GM12878 (cell line): Measurements from ENCODE around the gene FBXW8. TPM values are rescaled to one million over a fixed set of nuclear protein-coding genes. Genes with fewer than 3 reads are reported as not detected.

Experiments
- ATAC-seq: fragments of 200-7000 bp; cut with Tn5 transposase; 3 replicates; pipeline ENCODE4 v1.9.1; 2020; ENCODE audit warnings: mild to moderate bottlenecking, moderate library complexity
- BruUV-seq: library from RNA; stranded (reverse); fragments of 400-500 nt; replicated peaks from 2 replicates; lab custom pipeline; 2021; lab: Mats Ljungman, UMichigan
- CTCF ChIA-PET: fragments of 300-600 bp; sonication (Branson Sonifier 250); formaldehyde crosslinking; extraction: SDS; loops from one replicate; lab custom pipeline; 2021; ENCODE audit warnings: inconsistent platforms; lab: Yijun Ruan, JAX
- POLR2A ChIA-PET: fragments of 350-600 bp; formaldehyde crosslinking; extraction: SDS; loops from one replicate; lab custom pipeline; 2021; ENCODE audit warnings: inconsistent platforms; lab: Charles Lee
- RAD21 ChIA-PET: fragments of 300-600 bp; sonication (Branson Sonifier 250); formaldehyde crosslinking; loops from one replicate; lab custom pipeline; 2023; ENCODE audit warnings: antibody characterized with exemption; ENCODE audit not compliant: unreplicated experiment; lab: Charles Lee
- SMC1A ChIA-PET: fragments of 300-600 bp; sonication (Branson Sonifier 250); formaldehyde crosslinking; loops from one replicate; lab custom pipeline; 2023; ENCODE audit not compliant: unreplicated experiment, uncharacterized antibody; lab: Charles Lee
- DNase-seq: peaks from one replicate; pipeline ENCODE4 v3.0.0-alpha.2; 2011; ENCODE audit warnings: low read depth, low spot score
- FAIRE-seq: peaks from 3 replicates; lab custom pipeline; 2011; peaks lifted over from hg19 to GRCh38; lab: Jason Lieb, UNC
- H2AFZ ChIP-seq: 2 replicates; pipeline ENCODE4 v1.6.0; 2011; ENCODE audit warnings: low read depth, low read length, control low read depth; ENCODE audit not compliant: control insufficient read depth
- H3K27ac ChIP-seq: 2 replicates; pipeline ENCODE4 v1.5.1; 2011; ENCODE audit warnings: control low read depth; ENCODE audit not compliant: control insufficient read depth, insufficient read depth
- H3K27me3 ChIP-seq, 2 experiments: replicated peaks in 1 of 2; 2 replicates each; pipeline versions ENCODE4 v1.6.0 to v1.6.1; 2011; ENCODE audit warnings: low read length in 1 of 2; ENCODE audit not compliant: control insufficient read depth in 2 of 2, insufficient read depth in 2 of 2
- H3K36me3 ChIP-seq, 2 experiments: 2 replicates each; pipeline ENCODE4 v1.5.1; 2011; ENCODE audit warnings: low read length in 1 of 2; ENCODE audit not compliant: control insufficient read depth in 2 of 2, insufficient read depth in 2 of 2
- H3K4me1 ChIP-seq: 2 replicates; pipeline ENCODE4 v1.6.1; 2011; ENCODE audit warnings: mild to moderate bottlenecking, low read length, moderate library complexity, mixed read lengths; ENCODE audit not compliant: control insufficient read depth, insufficient read depth
- H3K4me2 ChIP-seq: 2 replicates; pipeline ENCODE4 v1.6.0; 2011; ENCODE audit warnings: control low read depth; ENCODE audit not compliant: control insufficient read depth, insufficient read depth
- H3K4me3 ChIP-seq: fragments of 200-600 bp; sonication (generic); 2 replicates; pipeline ENCODE4 v1.5.1; 2016
- H3K79me2 ChIP-seq: 2 replicates; pipeline ENCODE4 v1.6.0; 2011; ENCODE audit warnings: low read length; ENCODE audit not compliant: control insufficient read depth, insufficient read depth
- H3K9ac ChIP-seq: 2 replicates; pipeline ENCODE4 v1.8.0; 2011; ENCODE audit warnings: low read length, control low read depth, mixed read lengths; ENCODE audit not compliant: control insufficient read depth, insufficient read depth
- H3K9me3 ChIP-seq: replicated peaks from 3 replicates; pipeline ENCODE4 v1.5.1; 2011; ENCODE audit warnings: mild to moderate bottlenecking, low read length; ENCODE audit not compliant: control insufficient read depth, insufficient read depth
- H4K20me1 ChIP-seq: 2 replicates; pipeline ENCODE4 v1.6.0; 2011; ENCODE audit not compliant: control insufficient read depth, insufficient read depth
- ESRRA ChIP-seq: IDR thresholded peaks from 2 replicates; pipeline ENCODE4 v1.6.1; 2012; ENCODE audit warnings: mild to moderate bottlenecking, low read length, improper control_type of control experiment
- PAX5 ChIP-seq: IDR thresholded peaks from 2 replicates; pipeline ENCODE4 v1.6.1; 2011; ENCODE audit warnings: low read depth, low read length, borderline replicate concordance
- RAD21 ChIP-seq: IDR thresholded peaks from 2 replicates; pipeline ENCODE4 v1.6.1; 2011; ENCODE audit warnings: mild to moderate bottlenecking, low read depth, low read length, moderate library complexity; ENCODE audit not compliant: insufficient read depth
- RBBP5 ChIP-seq: fragments of 200-600 bp; sonication (generic); conservative IDR thresholded peaks from 2 replicates; pipeline ENCODE4 v1.6.1; 2016
- RUNX3 ChIP-seq: IDR thresholded peaks from 2 replicates; pipeline ENCODE4 v1.6.1; 2012; ENCODE audit warnings: low read length, inconsistent platforms
- SMC3 ChIP-seq: IDR thresholded peaks from 2 replicates; pipeline ENCODE4 v1.6.1; 2011; ENCODE audit warnings: low read length, improper control_type of control experiment, borderline replicate concordance
- SUZ12 ChIP-seq: fragments of 200-600 bp; sonication (generic); IDR thresholded peaks from one replicate; pipeline ENCODE4 v1.6.1; 2018; ENCODE audit warnings: antibody characterized with exemption, mild to moderate bottlenecking; ENCODE audit not compliant: unreplicated experiment
- WRNIP1 ChIP-seq: IDR thresholded peaks from 2 replicates; pipeline ENCODE4 v1.6.1; 2011; ENCODE audit warnings: low read depth, low read length, improper control_type of control experiment, borderline replicate concordance
- YY1 ChIP-seq: IDR thresholded peaks from 2 replicates; pipeline ENCODE4 v1.6.1; 2011; ENCODE audit warnings: low read depth, mild to moderate bottlenecking, low read length
- WGBS: methylation state at CpG from one replicate; pipeline ENCODE4 v1.1.6; 2016; ENCODE audit warnings: low lambda C conversion rate; ENCODE audit not compliant: insufficient replicate concordance, insufficient coverage; ENCODE audit errors: missing lambda C conversion rate; 5-methylcytosine and 5-hydroxymethylcytosine counted together
- in situ Hi-C: fragments of 300-500 bp; cut with MboI; formaldehyde crosslinking; loops from 9 replicates; pipeline ENCODE4 v1.14.3; 2018; ENCODE audit warnings: mixed read lengths
- intact Hi-C: fragments of 100-400 bp; cut with micrococcal nuclease; formaldehyde crosslinking; loops from one replicate; pipeline ENCODE4 v1.14.2; 2022; ENCODE audit not compliant: unreplicated experiment
- polyA plus RNA-seq, 11 experiments: library from polyadenylated mRNA; depleted of rRNA in 4 of 11; unstranded in 6 of 11; stranded (reverse) in 5 of 11; fragments of >200 nt; fragmentation: Nextera tagmentation in 4 of 11; fragmentation: Illumina TruSeq in 1 of 11; extraction: Ambion mirVana in 4 of 11; extraction: Trizol in 1 of 11; gene quantifications; 1 replicate in 1 of 11; 2 replicates in 10 of 11; pipeline versions ENCODE4 v1.2.1 to v1.2.3, GENCODE V29; 2011 to 2016; ENCODE audit warnings: inconsistent platforms in 2 of 11, missing spikeins in 2 of 11, low read depth in 1 of 11
- total RNA-seq, 4 experiments: library from RNA; depleted of rRNA in 3 of 4; stranded (reverse); fragments of >200 nt in 3 of 4; fragmentation: Illumina TruSeq in 1 of 4; extraction: Trizol in 1 of 4; gene quantifications; 2 replicates each; pipeline versions ENCODE4 v1.2.1 to v1.2.3, GENCODE V29; 2013 to 2021
- TF ChIP-seq, protein P1 (sequence below), 3 experiments: IDR thresholded peaks in 2 of 3; conservative IDR thresholded peaks in 1 of 3; 2 replicates each; pipeline ENCODE4 v1.5.1; 2011; ENCODE audit warnings: low read depth in 3 of 3, low read length in 3 of 3, mild to moderate bottlenecking in 3 of 3, control low read depth in 2 of 3, moderate library complexity in 2 of 3, inconsistent platforms in 1 of 3, mixed read lengths in 1 of 3; ENCODE audit not compliant: control insufficient read depth in 2 of 3, insufficient read depth in 1 of 3; ENCODE audit errors: extremely low read depth in 1 of 3

The FBXW8 gene
- total and polyA plus RNA-seq, 10 of the 15 experiments (the other 5 are each of a cell fraction or from before 2014, with no cell fraction given) = 0.49 to 7.5 (median 4.4) TPM

DNA sequence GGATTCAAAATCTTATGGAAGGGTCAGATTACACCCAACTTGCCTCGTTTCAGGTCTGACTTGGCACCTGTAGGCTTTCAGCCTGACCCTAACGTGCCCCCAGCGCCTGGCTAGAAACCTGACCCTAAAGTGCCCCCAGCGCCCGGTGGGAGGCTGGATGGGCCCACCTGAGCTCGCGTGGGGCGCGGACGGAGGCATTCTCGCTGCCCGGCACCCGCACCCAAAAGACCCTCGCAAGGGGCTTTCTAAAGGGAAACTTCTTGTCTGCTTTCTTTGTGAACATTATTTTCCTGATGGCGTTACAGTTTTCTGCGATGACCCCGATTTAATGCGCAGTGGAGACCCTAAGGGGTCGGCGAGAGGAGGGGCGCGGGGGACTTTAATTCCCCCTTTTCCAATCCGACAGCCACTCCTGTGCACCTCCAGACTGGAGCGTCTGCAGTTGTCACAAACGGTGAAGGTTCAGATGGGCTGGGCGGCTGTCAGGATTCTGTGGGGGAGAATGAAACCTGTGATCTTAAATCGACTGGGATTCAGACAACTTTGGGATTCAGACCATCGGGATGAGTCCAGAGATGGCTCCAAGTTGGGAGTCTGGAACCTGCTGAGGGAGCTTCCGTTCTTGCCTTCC, 28.8 kb upstream of the FBXW8 start:
- peaks cover 22 to 25% of the 10 kb centered on the region in 2 experiments for H3K27me3 ChIP-seq
- no peak overlapping the region for H3K4me3 ChIP-seq

DNA sequence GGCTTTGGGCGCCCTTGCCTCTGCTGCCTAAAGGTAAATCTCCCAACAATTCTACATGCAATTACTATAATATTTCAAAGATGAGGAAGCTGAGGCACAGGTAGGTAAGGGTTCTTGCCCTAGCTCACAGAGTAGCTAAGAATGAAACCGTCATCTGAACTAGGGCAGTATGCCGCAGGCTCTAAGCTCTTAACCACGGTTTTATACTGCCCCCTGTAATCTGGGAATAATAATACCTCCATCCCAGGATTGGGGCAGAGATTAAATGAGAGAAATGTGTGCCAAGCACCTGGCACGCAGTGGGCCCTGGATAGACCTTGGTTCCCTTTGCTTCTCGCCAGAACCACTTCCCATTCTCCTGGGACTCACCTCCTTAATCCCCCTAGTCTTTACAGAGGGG, 28.0 kb upstream of the FBXW8 start:
- ATAC-seq (no peak), DNase-seq (no peak), FAIRE-seq (peak; percentile 23)
- intact Hi-C loops (loop anchor here (10.0 kb wide), 1 partner anchor 148 kb away; the partner anchor contains the start of genes RNFT2 and SPRING1), in situ Hi-C loops (no loop called here)
- POLR2A ChIA-PET = no interaction called here
- no peak overlapping the region for H3K9ac ChIP-seq
- H3K4me1 ChIP-seq = no peaks in the 10 kb centered on the region; the same call in 1 of the 2 replicates
- WGBS = 11% methylated on average over 6 of the region's 6 CpGs
- no peaks in the 10 kb centered on the region for H3K79me2 ChIP-seq
- H4K20me1 ChIP-seq = no peaks in the 10 kb centered on the region
- H3K27ac ChIP-seq = no peak overlapping the region
- SMC1A ChIA-PET = interaction anchor here (0.6 kb wide), 2 partner anchors 28 to 80 kb away, joined by 3 to 4 read pairs; no protein-coding TSS in a partner anchor
- RAD21 ChIA-PET = no interaction called here
- TF ChIP-seq SMC3 (peak; percentile 17; the same call in 1 of the 2 replicates), ESRRA (no peak), RBBP5 (no peak), RAD21 (peak; percentile 43)
- TF ChIP-seq, protein P1, sequence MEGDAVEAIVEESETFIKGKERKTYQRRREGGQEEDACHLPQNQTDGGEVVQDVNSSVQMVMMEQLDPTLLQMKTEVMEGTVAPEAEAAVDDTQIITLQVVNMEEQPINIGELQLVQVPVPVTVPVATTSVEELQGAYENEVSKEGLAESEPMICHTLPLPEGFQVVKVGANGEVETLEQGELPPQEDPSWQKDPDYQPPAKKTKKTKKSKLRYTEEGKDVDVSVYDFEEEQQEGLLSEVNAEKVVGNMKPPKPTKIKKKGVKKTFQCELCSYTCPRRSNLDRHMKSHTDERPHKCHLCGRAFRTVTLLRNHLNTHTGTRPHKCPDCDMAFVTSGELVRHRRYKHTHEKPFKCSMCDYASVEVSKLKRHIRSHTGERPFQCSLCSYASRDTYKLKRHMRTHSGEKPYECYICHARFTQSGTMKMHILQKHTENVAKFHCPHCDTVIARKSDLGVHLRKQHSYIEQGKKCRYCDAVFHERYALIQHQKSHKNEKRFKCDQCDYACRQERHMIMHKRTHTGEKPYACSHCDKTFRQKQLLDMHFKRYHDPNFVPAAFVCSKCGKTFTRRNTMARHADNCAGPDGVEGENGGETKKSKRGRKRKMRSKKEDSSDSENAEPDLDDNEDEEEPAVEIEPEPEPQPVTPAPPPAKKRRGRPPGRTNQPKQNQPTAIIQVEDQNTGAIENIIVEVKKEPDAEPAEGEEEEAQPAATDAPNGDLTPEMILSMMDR (IDR thresholded peaks at IDR 0.05 in 2 of 3, conservative IDR thresholded peaks at IDR 0.05 in 1 of 3; ENCODE audit: control insufficient read depth in 2 of 3, extremely low read depth in 1 of 3, insufficient read depth in 1 of 3, low read depth in 3 of 3, low read length in 3 of 3) = peak in 2 of 3 experiments; percentile 23 to 24; a peak in 1 of 6 replicates
- CTCF ChIA-PET = interaction anchor here (0.5 to 0.9 kb wide), 5 partner anchors 60 to 1974 kb away, joined by 3 to 4 read pairs (median 4); no protein-coding TSS in a partner anchor
- no peaks in the 10 kb centered on the region for H3K36me3 ChIP-seq
- no peak overlapping the region for H2AFZ ChIP-seq
- no peak overlapping the region for H3K4me3 ChIP-seq
- no peaks in the 10 kb centered on the region for H3K9me3 ChIP-seq
- H3K27me3 ChIP-seq = peaks cover 22 to 25% of the 10 kb centered on the region in 2 experiments
- BruUV-seq = no TSS peak
- H3K4me2 ChIP-seq = no peak overlapping the region

More for the DNA sequence above, 28.8 kb upstream of the FBXW8 start:
- Histone ChIP-seq H3K4me2 (no peak overlapping the region; the same call in 1 of the 2 replicates), H3K27ac (no peak overlapping the region), H3K9me3 (no peaks in the 10 kb centered on the region), H4K20me1 (no peaks in the 10 kb centered on the region), H3K79me2 (no peaks in the 10 kb centered on the region), H3K4me1 (no peaks in the 10 kb centered on the region; the same call in 1 of the 2 replicates)
- FAIRE-seq = no peak
- in situ Hi-C loops = no loop called here
- ATAC-seq = no peak
- RAD21 ChIA-PET = no interaction called here
- POLR2A ChIA-PET = no interaction called here
- BruUV-seq = no TSS peak
- no peak for DNase-seq
- SMC1A ChIA-PET = interaction anchor here (0.6 kb wide), 3 partner anchors 27 to 585 kb away, joined by 3 to 4 read pairs (median 3); no protein-coding TSS in a partner anchor
- CTCF ChIA-PET = interaction anchor here (0.5 to 0.9 kb wide), 4 partner anchors 59 to 179 kb away, joined by 3 to 4 read pairs (median 4); no protein-coding TSS in a partner anchor
- 8% methylated on average over 28 of the region's 29 CpGs for WGBS
- TF ChIP-seq YY1 (no peak), RUNX3 (no peak), PAX5 (no peak), WRNIP1 (no peak), SUZ12 (peak; percentile 34)
- TF ChIP-seq, all 136 proteins: peak for 1
- Histone ChIP-seq H2AFZ (no peak overlapping the region), H3K9ac (no peak overlapping the region), H3K36me3 (no peaks in the 10 kb centered on the region)
- intact Hi-C loops = loop anchor here (10.0 kb wide), 1 partner anchor 147 kb away; the partner anchor contains the start of genes RNFT2 and SPRING1
